GM23248 (cell line): ENCODE data around the gene ASPRV1.

Experiments used
- EZH2 ChIP-seq: fragments of 200-600 bp; sonication (generic); IDR thresholded peaks from 2 replicates; pipeline ENCODE4 v1.6.1; 2018; ENCODE audit warnings: antibody characterized with exemption, mild to moderate bottlenecking; ENCODE audit not compliant: insufficient read depth, poor library complexity, severe bottlenecking
- EZH2phosphoT487 ChIP-seq: fragments of 200-600 bp; sonication (generic); IDR thresholded peaks from 2 replicates; pipeline ENCODE4 v1.6.1; 2018; ENCODE audit warnings: antibody characterized with exemption, moderate library complexity, mild to moderate bottlenecking, low read depth; ENCODE audit not compliant: insufficient read depth

DNA sequence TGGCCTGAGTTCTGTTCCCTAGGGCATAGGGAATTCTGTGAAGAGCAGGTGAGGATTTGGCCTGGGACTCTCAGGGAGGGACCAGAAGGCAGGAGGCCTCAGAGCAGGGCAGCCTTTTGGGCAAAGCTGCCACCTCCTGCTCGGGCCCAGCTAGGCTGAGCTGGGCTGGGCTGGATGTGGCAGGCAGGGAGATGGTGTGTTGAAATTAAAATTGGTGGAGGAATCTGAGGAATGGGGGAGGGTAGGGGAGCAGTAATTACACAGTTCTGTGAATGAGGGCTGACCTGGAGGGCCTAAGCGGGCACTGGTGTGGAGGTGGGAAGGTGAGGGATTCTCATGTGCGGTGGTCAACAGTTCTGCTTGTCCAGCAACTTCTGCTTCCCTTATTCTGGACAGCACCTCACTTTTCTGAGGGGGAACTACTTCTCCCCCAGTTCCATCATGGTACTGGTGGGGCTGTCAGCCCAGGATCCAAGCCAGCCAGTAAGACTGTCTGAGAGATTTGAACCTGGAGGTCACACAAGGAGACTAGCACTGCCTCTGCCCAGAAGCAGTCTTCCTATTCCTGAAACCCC, 22.0 kb upstream of the ASPRV1 start:
- TF ChIP-seq EZH2 (no peak), EZH2phosphoT487 (no peak)
